LNCAP (cell line): ENCODE results near the gene DLG1.

Experiments used
- TF ChIP-seq, protein P1 (sequence below): fragments of 450-650 bp; IDR thresholded peaks from 2 replicates; pipeline ENCODE4 v1.5.1; 2017; ENCODE audit warnings: mild to moderate bottlenecking

Gene DLG1

GRCh38 chr3:197281849-197282248 lies 16.6 kb downstream of the DLG1 start:
- TF ChIP-seq, protein P1, sequence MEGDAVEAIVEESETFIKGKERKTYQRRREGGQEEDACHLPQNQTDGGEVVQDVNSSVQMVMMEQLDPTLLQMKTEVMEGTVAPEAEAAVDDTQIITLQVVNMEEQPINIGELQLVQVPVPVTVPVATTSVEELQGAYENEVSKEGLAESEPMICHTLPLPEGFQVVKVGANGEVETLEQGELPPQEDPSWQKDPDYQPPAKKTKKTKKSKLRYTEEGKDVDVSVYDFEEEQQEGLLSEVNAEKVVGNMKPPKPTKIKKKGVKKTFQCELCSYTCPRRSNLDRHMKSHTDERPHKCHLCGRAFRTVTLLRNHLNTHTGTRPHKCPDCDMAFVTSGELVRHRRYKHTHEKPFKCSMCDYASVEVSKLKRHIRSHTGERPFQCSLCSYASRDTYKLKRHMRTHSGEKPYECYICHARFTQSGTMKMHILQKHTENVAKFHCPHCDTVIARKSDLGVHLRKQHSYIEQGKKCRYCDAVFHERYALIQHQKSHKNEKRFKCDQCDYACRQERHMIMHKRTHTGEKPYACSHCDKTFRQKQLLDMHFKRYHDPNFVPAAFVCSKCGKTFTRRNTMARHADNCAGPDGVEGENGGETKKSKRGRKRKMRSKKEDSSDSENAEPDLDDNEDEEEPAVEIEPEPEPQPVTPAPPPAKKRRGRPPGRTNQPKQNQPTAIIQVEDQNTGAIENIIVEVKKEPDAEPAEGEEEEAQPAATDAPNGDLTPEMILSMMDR: no peak

GRCh38 chr3:197280156-197280555 lies 18.3 kb downstream of the DLG1 start:
- TF ChIP-seq, protein P1: no peak

DNA sequence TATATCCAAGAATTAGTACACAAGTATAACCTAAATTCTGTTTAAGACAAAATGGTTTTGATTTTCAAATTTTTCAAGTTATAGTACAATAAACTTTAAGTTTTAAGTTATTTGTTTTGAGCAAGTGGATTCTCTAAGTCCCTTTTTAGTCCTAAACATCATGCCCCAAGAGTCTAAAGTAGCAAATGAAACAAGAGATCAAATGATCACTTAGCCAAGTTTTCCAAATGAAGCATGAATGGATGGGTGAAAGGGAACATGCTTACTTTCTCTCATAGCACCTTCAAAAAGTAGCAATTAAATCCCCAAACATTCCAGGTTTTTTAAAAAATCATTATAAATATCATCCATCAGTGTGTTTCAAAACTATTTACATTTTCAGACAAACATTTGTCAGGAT lies 19.5 kb downstream of the DLG1 start:
- TF ChIP-seq, protein P1: no peak

- TF ChIP-seq, protein P1: no peak
Observed at GRCh38 chr3:197270558-197271317, 27.7 kb downstream of the DLG1 start.

DNA sequence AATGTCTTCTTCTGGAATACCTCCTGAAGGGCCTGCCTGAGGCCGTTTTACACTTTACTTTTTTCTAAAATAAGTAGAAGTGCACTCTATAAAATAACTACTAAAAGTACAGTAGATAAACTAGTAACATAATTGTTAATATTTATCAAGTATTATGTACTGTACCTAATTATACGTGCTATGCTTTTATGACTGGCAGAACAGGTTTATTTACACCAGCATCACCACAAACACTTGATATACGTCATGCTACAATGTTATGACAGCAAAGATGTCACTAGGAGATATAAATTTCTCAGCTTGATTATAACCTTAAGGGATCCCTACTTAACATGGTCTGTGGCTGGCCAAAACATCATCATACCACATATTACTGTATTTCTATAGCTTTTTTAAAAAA lies 29.4 kb downstream of the DLG1 start:
- TF ChIP-seq, protein P1: no peak

DNA sequence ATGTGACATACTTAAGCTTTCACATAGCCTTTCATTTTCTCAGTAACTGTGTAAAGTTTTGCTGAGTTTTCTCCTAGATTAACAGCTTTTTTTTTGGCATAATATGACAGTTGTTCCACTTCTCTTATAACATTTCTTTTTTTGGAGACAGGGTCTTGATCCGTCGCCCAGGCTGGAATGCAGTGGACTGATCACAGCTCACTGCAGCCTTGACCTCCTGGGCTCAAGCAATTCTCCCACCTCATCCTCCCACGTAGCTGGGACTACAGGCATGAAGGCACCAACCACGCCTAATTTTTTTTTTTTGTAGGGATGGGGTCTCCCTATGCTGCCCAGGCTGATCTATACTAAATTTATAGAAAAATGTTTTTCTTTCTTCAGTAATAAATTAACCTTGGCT lies 30.1 kb downstream of the DLG1 start:
- TF ChIP-seq, protein P1: no peak

DNA sequence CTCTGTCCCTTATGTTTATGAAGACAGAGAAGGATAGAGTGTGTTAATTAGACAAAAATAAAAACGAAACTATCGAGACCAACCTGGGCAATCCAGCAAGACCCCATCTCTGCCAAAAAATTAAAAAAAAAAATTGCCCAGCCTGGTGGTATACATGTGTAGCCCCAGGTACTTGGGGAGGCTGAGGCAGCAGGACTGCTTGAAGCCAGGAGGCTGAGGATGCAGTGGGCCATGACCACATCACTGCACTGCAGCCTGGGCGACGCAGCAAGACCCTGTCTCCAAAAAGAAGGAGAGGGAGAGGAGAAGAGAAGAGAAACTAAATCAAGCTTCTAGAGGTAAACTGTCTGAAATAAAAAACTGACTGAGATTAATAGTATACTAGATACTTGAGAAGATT lies 32.1 kb downstream of the DLG1 start:
- TF ChIP-seq, protein P1: no peak

DNA sequence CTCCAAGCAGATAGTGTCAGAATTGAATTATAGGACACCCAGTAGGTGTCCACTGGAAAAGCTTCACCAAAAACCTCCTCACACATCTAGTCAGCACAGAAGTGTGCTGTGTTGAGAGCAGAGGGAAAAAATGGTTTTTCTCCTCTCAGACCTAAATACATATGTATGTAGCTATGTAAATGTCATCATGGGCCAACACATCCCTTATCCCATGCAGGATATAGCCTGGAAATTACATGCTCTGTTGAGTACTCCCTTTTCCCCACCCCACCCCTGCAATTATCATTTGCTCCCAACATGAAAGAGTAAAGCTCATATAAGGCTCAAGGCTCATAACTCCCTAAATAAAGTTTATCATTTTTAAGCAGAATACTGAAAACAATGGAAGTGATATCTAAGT lies 35.7 kb downstream of the DLG1 start:
- TF ChIP-seq, protein P1: no peak
